Neural cell (in vitro differentiated cells): ENCODE data around the gene ATXN2. TPM values are rescaled to one million over a fixed set of nuclear protein-coding genes. Genes with fewer than 3 reads are reported as not detected.
"Not testable (repeated sequence)": the region's sequence is repeated elsewhere in the genome, so short reads cannot be mapped to it uniquely, and the experiment has no call there.

Source experiments
- H2AFZ ChIP-seq: fragments of 200-600, 300-800 bp; sonication (generic), shearing (Covaris generic); 2 replicates; pipeline ENCODE4 v1.6.0; 2014; ENCODE audit warnings: low read depth, mild to moderate bottlenecking, antibody characterized with exemption, low read length, moderate library complexity
- H3F3A ChIP-seq: fragments of 200-600 bp; shearing (Covaris generic); 2 replicates; pipeline ENCODE4 v1.6.1; 2016; ENCODE audit warnings: mild to moderate bottlenecking, moderate library complexity, mixed read lengths, antibody characterized with exemption, low read length; ENCODE audit not compliant: insufficient read depth, poor library complexity, severe bottlenecking
- H3K27ac ChIP-seq: fragments of 200-600, 300-800 bp; sonication (generic), shearing (Covaris generic); 2 replicates; pipeline ENCODE4 v1.5.1; 2014; ENCODE audit warnings: mild to moderate bottlenecking, low read length, moderate library complexity
- H3K27me3 ChIP-seq: fragments of 300-800, 200-600 bp; sonication (generic), shearing (Covaris generic); 2 replicates; pipeline ENCODE4 v1.6.0; 2014; ENCODE audit warnings: mild to moderate bottlenecking, low read depth, low read length, moderate library complexity; ENCODE audit not compliant: insufficient read depth
- H3K36me3 ChIP-seq: fragments of 300-800, 200-600 bp; sonication (generic), shearing (Covaris generic); 2 replicates; pipeline ENCODE4 v1.5.1; 2014; ENCODE audit warnings: mild to moderate bottlenecking, antibody characterized with exemption, low read length, moderate library complexity; ENCODE audit not compliant: insufficient read depth
- H3K4me2 ChIP-seq: fragments of 300-800, 200-600 bp; sonication (generic), shearing (Covaris generic); 2 replicates; pipeline ENCODE4 v1.6.0; 2014; ENCODE audit warnings: mild to moderate bottlenecking, low read length
- H3K4me3 ChIP-seq: fragments of 300-800, 200-600 bp; sonication (generic), shearing (Covaris generic); 2 replicates; pipeline ENCODE4 v1.5.1; 2014; ENCODE audit warnings: mild to moderate bottlenecking, low read length, moderate library complexity
- H3K79me2 ChIP-seq: fragments of 200-600 bp; shearing (Covaris generic); replicated peaks from 2 replicates; pipeline ENCODE4 v1.6.0; 2014; ENCODE audit warnings: mild to moderate bottlenecking, low read length, moderate library complexity; ENCODE audit not compliant: insufficient read depth
- H3K9ac ChIP-seq: fragments of 300-800, 200-600 bp; sonication (generic), shearing (Covaris generic); 2 replicates; pipeline ENCODE4 v1.6.1; 2016; ENCODE audit warnings: mild to moderate bottlenecking, low read length, mixed read lengths
- H3K9me2 ChIP-seq: fragments of 200-600 bp; shearing (Covaris generic); 2 replicates; pipeline ENCODE4 v1.6.1; 2016; ENCODE audit warnings: mild to moderate bottlenecking, low read length, mixed read lengths; ENCODE audit not compliant: insufficient read depth
- H3K9me3 ChIP-seq: fragments of 200-600, 300-800 bp; sonication (generic), shearing (Covaris generic); 2 replicates; pipeline ENCODE4 v1.6.1; 2016; ENCODE audit warnings: mild to moderate bottlenecking, mixed run types, low read length, moderate library complexity, mixed read lengths
- H4K20me1 ChIP-seq: fragments of 200-600 bp; shearing (Covaris generic); 2 replicates; pipeline ENCODE4 v1.6.1; 2016; ENCODE audit warnings: mild to moderate bottlenecking, mixed run types; ENCODE audit not compliant: insufficient read depth
- CTCF ChIP-seq: fragments of 450-650 bp; IDR thresholded peaks from 2 replicates; pipeline ENCODE4 v1.5.1; 2014; ENCODE audit warnings: antibody characterized with exemption, mild to moderate bottlenecking, moderate library complexity; ENCODE audit not compliant: poor library complexity, severe bottlenecking
- EP300 ChIP-seq: fragments of 450-650 bp; conservative IDR thresholded peaks from 2 replicates; pipeline ENCODE4 v1.6.1; 2014; ENCODE audit warnings: antibody characterized with exemption, mild to moderate bottlenecking, moderate library complexity; ENCODE audit not compliant: poor library complexity, severe bottlenecking
- EZH2 ChIP-seq: fragments of 200-600, 300-800 bp; shearing (Covaris generic), sonication (generic); IDR thresholded peaks from 2 replicates; pipeline ENCODE4 v1.6.1; 2014; ENCODE audit warnings: antibody characterized with exemption, low read length, borderline replicate concordance, mild to moderate bottlenecking; ENCODE audit not compliant: insufficient read depth, poor library complexity, severe bottlenecking
- MXI1 ChIP-seq: fragments of 450-650 bp; conservative IDR thresholded peaks from 2 replicates; pipeline ENCODE4 v1.6.1; 2014; ENCODE audit warnings: antibody characterized with exemption, mild to moderate bottlenecking; ENCODE audit not compliant: poor library complexity, severe bottlenecking
- POLR2AphosphoS5 ChIP-seq: IDR thresholded peaks from 2 replicates; pipeline ENCODE4 v1.6.1; 2012
- RAD21 ChIP-seq: fragments of 450-650 bp; conservative IDR thresholded peaks from 2 replicates; pipeline ENCODE4 v1.6.1; 2014; ENCODE audit warnings: antibody characterized with exemption, mild to moderate bottlenecking, moderate library complexity
- REST ChIP-seq: IDR thresholded peaks from 2 replicates; pipeline ENCODE4 v1.6.1; 2012; ENCODE audit warnings: borderline replicate concordance
- SMC3 ChIP-seq: fragments of 450-650 bp; conservative IDR thresholded peaks from 2 replicates; pipeline ENCODE4 v1.6.1; 2014; ENCODE audit warnings: antibody characterized with exemption, mild to moderate bottlenecking, moderate library complexity; ENCODE audit not compliant: poor library complexity
- TAF1 ChIP-seq: IDR thresholded peaks from 2 replicates; pipeline ENCODE4 v1.6.1; 2012; ENCODE audit warnings: low read depth
- polyA plus RNA-seq: library from polyadenylated mRNA; depleted of rRNA; stranded (reverse); fragments of >200 nt; gene quantifications from 2 replicates; pipeline ENCODE4 v1.2.3, GENCODE V29; 2014

ATXN2 gene
- polyA plus RNA-seq, 1 donor from 2014 or later, result 12.6 TPM

GRCh38 chr12:111519083-111519482 is 80.0 kb downstream of the ATXN2 start:
- H3K9me3 ChIP-seq, result no peaks in the 10 kb centered on the region
- H3K27me3 ChIP-seq, result no peaks in the 10 kb centered on the region
- TF ChIP-seq EP300, result no peak
- no peak for TF ChIP-seq CTCF
- no peak for TF ChIP-seq RAD21
- TF ChIP-seq TAF1, result no peak
- TF ChIP-seq MXI1, result no peak
- no peak for TF ChIP-seq SMC3
- TF ChIP-seq REST, result no peak
- TF ChIP-seq EZH2, result no peak
- TF ChIP-seq POLR2AphosphoS5, result no peak
- no peaks in the 10 kb centered on the region for H4K20me1 ChIP-seq
- no peak overlapping the region for H3K9ac ChIP-seq
- no peak overlapping the region for H2AFZ ChIP-seq
- peaks cover 22% of the 10 kb centered on the region for H3K36me3 ChIP-seq
- no peaks in the 10 kb centered on the region for H3F3A ChIP-seq
- no peak overlapping the region for H3K4me3 ChIP-seq
- no peaks in the 10 kb centered on the region for H3K79me2 ChIP-seq
- H3K4me2 ChIP-seq, result no peak overlapping the region
- no peak overlapping the region for H3K27ac ChIP-seq
- no peaks in the 10 kb centered on the region for H3K9me2 ChIP-seq

- not testable (repeated sequence) for H3F3A ChIP-seq, H3K4me3 ChIP-seq, H3K9me2 ChIP-seq, H4K20me1 ChIP-seq, H3K27me3 ChIP-seq, H2AFZ ChIP-seq, H3K9me3 ChIP-seq, H3K4me2 ChIP-seq, H3K36me3 ChIP-seq, H3K79me2 ChIP-seq, H3K27ac ChIP-seq, H3K9ac ChIP-seq
Observed at GRCh38 chr12:111507719-111508118, 91.4 kb downstream of the ATXN2 start.

- H3K9me2 ChIP-seq, H3K36me3 ChIP-seq, H3K27me3 ChIP-seq, H3F3A ChIP-seq, H3K9me3 ChIP-seq, H3K79me2 ChIP-seq, H3K9ac ChIP-seq, H4K20me1 ChIP-seq, H3K27ac ChIP-seq, H3K4me3 ChIP-seq, H2AFZ ChIP-seq, H3K4me2 ChIP-seq: not testable (repeated sequence)
Observed at GRCh38 chr12:111507258-111507657, 91.9 kb downstream of the ATXN2 start.
